Measurements from ENCODE around the gene EPRS1.

EPRS1 gene

GRCh38 chr1:220045356-220046051 is 801 bp downstream of the EPRS1 start:
- H3K9ac ChIP-seq = no peak overlapping the region
- H3K4me3 ChIP-seq (ENCODE audit: low read depth, low read length) = peak overlapping the region; percentile 97
- H3K36me3 ChIP-seq (ENCODE audit: control insufficient read depth, insufficient read depth, low read length) = no peaks in the 10 kb centered on the region
- TF ChIP-seq CTCF (IDR thresholded peaks at IDR 0.05) = no peak
- H3K9me3 ChIP-seq (ENCODE audit: control insufficient read depth, low read length) = no peaks in the 10 kb centered on the region
- peaks cover 3% of the 10 kb centered on the region for H3K79me2 ChIP-seq
- H3K4me1 ChIP-seq = peaks cover 2% of the 10 kb centered on the region
- peak overlapping the region; percentile 93 for H2AFZ ChIP-seq
- H3K27ac ChIP-seq = peak overlapping the region; percentile 76
- H3K27me3 ChIP-seq (ENCODE audit: control insufficient read depth, insufficient read depth, low read length) = no peaks in the 10 kb centered on the region
- H3K4me2 ChIP-seq (ENCODE audit: low read length) = peak overlapping the region; percentile 88

GRCh38 chr1:220044678-220045355 is 1.5 kb downstream of the EPRS1 start:
- Histone ChIP-seq H2AFZ (no peak overlapping the region), H3K27ac (no peak overlapping the region), H3K9ac (no peak overlapping the region), H3K4me2 (ENCODE audit: low read length) (peak overlapping the region; percentile 88), H3K9me3 (ENCODE audit: control insufficient read depth, low read length) (no peaks in the 10 kb centered on the region), H3K36me3 (ENCODE audit: control insufficient read depth, insufficient read depth, low read length) (no peaks in the 10 kb centered on the region), H3K79me2 (peaks cover 3% of the 10 kb centered on the region), H3K4me3 (ENCODE audit: low read depth, low read length) (peak overlapping the region; percentile 97), H3K27me3 (ENCODE audit: control insufficient read depth, insufficient read depth, low read length) (no peaks in the 10 kb centered on the region), H3K4me1 (peaks cover 2% of the 10 kb centered on the region)
- TF ChIP-seq CTCF (IDR thresholded peaks at IDR 0.05) = no peak

GRCh38 chr1:220043646-220044045 is 2.7 kb downstream of the EPRS1 start:
- Histone ChIP-seq H3K27ac (no peak overlapping the region), H3K4me2 (ENCODE audit: low read length) (no peak overlapping the region), H3K27me3 (ENCODE audit: control insufficient read depth, insufficient read depth, low read length) (no peaks in the 10 kb centered on the region), H3K79me2 (peaks cover 3% of the 10 kb centered on the region), H2AFZ (no peak overlapping the region), H3K9me3 (ENCODE audit: control insufficient read depth, low read length) (no peaks in the 10 kb centered on the region), H3K9ac (no peak overlapping the region), H3K4me1 (peaks cover 2% of the 10 kb centered on the region), H3K4me3 (ENCODE audit: low read depth, low read length) (no peak overlapping the region), H3K36me3 (ENCODE audit: control insufficient read depth, insufficient read depth, low read length) (no peaks in the 10 kb centered on the region)
- no peak for TF ChIP-seq CTCF (IDR thresholded peaks at IDR 0.05)

GRCh38 chr1:220040028-220040596 is 6.2 kb downstream of the EPRS1 start:
- Histone ChIP-seq H3K27ac (no peak overlapping the region), H3K4me3 (ENCODE audit: low read depth, low read length) (no peak overlapping the region), H3K36me3 (ENCODE audit: control insufficient read depth, insufficient read depth, low read length) (no peaks in the 10 kb centered on the region), H3K27me3 (ENCODE audit: control insufficient read depth, insufficient read depth, low read length) (no peaks in the 10 kb centered on the region), H3K9ac (no peak overlapping the region), H2AFZ (no peak overlapping the region), H3K9me3 (ENCODE audit: control insufficient read depth, low read length) (no peaks in the 10 kb centered on the region), H3K4me2 (ENCODE audit: low read length) (no peak overlapping the region), H3K4me1 (peaks cover 1% of the 10 kb centered on the region), H3K79me2 (peaks cover 5% of the 10 kb centered on the region)
- no peak for TF ChIP-seq CTCF (IDR thresholded peaks at IDR 0.05)
